NT2/D1 (cell line): Measurements from ENCODE around the gene SLC37A4.

ENCODE experiments used
- SUZ12 ChIP-seq: IDR thresholded peaks from 2 replicates; pipeline ENCODE4 v1.6.1; 2011; ENCODE audit not compliant: insufficient read length, insufficient read depth; ENCODE audit errors: extremely low read depth
- YY1 ChIP-seq: IDR thresholded peaks from 2 replicates; pipeline ENCODE4 v1.6.1; 2011; ENCODE audit not compliant: insufficient read length, insufficient read depth
- ZNF274 ChIP-seq: IDR thresholded peaks from 2 replicates; pipeline ENCODE4 v1.6.1; 2011; ENCODE audit warnings: mild to moderate bottlenecking, low read depth, low read length

DNA sequence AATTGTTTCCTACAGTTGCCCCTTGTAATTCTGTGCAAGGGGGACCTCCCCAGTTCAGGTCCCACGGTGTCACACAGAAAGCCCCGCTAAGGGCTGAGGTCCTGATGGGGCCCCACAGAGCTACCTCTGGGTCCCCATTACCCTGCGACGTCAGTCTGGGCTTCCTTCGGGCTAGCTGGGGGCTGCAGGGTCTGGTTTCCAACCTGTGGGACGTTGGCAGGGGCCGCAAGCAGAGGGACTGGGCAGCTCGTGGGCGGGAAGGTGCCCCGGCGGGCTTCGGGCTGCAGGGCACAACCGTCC is 698 bp downstream of the SLC37A4 start:
- TF ChIP-seq SUZ12, result no peak
- no peak for TF ChIP-seq YY1
- TF ChIP-seq ZNF274, result no peak
